Smooth muscle cell (in vitro differentiated cells): ENCODE results near the gene FAM240B. TPM values are rescaled to one million over a fixed set of nuclear protein-coding genes. Genes with fewer than 3 reads are reported as not detected.
A peak's percentile ranks its signal among the peaks of the same experiment; 100 is the strongest.

Experiments
- DNase-seq: peaks from one replicate; lab custom pipeline; 2025; ENCODE audit not compliant: unreplicated experiment; lab: John Stamatoyannopoulos, UW
- H2AFZ ChIP-seq: fragments of 200-600 bp; sonication (generic); 2 replicates; pipeline ENCODE4 v1.6.0; 2016; ENCODE audit warnings: antibody characterized with exemption, low read depth, mild to moderate bottlenecking
- H3F3A ChIP-seq: fragments of 200-600 bp; sonication (generic); 2 replicates; pipeline ENCODE4 v1.6.0; 2017; ENCODE audit warnings: antibody characterized with exemption, low read depth
- H3K27ac ChIP-seq: fragments of 200-600 bp; sonication (generic); 2 replicates; pipeline ENCODE4 v1.5.1; 2016; ENCODE audit warnings: low read depth, mild to moderate bottlenecking
- H3K27me3 ChIP-seq: fragments of 200-600 bp; sonication (generic); 2 replicates; pipeline ENCODE4 v1.6.1; 2016; ENCODE audit warnings: low read depth, mild to moderate bottlenecking
- H3K36me3 ChIP-seq: fragments of 200-600 bp; sonication (generic); 2 replicates; pipeline ENCODE4 v1.5.1; 2016; ENCODE audit warnings: low read depth
- H3K4me1 ChIP-seq: fragments of 200-600 bp; sonication (generic); 2 replicates; pipeline ENCODE4 v1.5.1; 2016; ENCODE audit warnings: low read depth
- H3K4me2 ChIP-seq: fragments of 200-600 bp; sonication (generic); 2 replicates; pipeline ENCODE4 v1.6.0; 2016; ENCODE audit warnings: mild to moderate bottlenecking
- H3K4me3 ChIP-seq: fragments of 200-600 bp; sonication (generic); 2 replicates; pipeline ENCODE4 v1.5.1; 2016; ENCODE audit warnings: mild to moderate bottlenecking
- H3K79me2 ChIP-seq: fragments of 200-600 bp; sonication (generic); 2 replicates; pipeline ENCODE4 v1.6.0; 2016; ENCODE audit warnings: low read depth, mild to moderate bottlenecking
- H3K9ac ChIP-seq: fragments of 200-600 bp; sonication (generic); 2 replicates; pipeline ENCODE4 v1.6.0; 2016; ENCODE audit warnings: low read depth
- H3K9me3 ChIP-seq: fragments of 200-600 bp; sonication (generic); replicated peaks from 2 replicates; pipeline ENCODE4 v1.5.1; 2016; ENCODE audit warnings: low read depth
- H4K20me1 ChIP-seq: fragments of 200-600 bp; sonication (generic); 2 replicates; pipeline ENCODE4 v1.6.0; 2016; ENCODE audit warnings: low read depth
- WGBS: methylation state at CpG from one replicate; pipeline ENCODE4 v1.1.7; 2016; ENCODE audit warnings: low lambda C conversion rate; 5-methylcytosine and 5-hydroxymethylcytosine counted together
- polyA plus RNA-seq: library from polyadenylated mRNA; unstranded; fragments of >200 nt; fragmentation: Nextera tagmentation; extraction: Ambion mirVana; gene quantifications from 2 replicates; pipeline ENCODE4 v1.2.1, GENCODE V29; 2016
- total RNA-seq: library from RNA; depleted of rRNA; stranded (reverse); fragments of >200 nt; gene quantifications from 2 replicates; pipeline ENCODE4 v1.2.3, GENCODE V29; 2014
- TF ChIP-seq, protein P1 (sequence below): fragments of 200-600 bp; sonication (generic); IDR thresholded peaks from 2 replicates; pipeline ENCODE4 v1.5.1; 2017; ENCODE audit warnings: borderline replicate concordance, mild to moderate bottlenecking, antibody characterized with exemption; ENCODE audit not compliant: insufficient read depth, poor library complexity, severe bottlenecking

The FAM240B gene
- total and polyA plus RNA-seq, 2 experiments from 2014 or later = not detected

DNA sequence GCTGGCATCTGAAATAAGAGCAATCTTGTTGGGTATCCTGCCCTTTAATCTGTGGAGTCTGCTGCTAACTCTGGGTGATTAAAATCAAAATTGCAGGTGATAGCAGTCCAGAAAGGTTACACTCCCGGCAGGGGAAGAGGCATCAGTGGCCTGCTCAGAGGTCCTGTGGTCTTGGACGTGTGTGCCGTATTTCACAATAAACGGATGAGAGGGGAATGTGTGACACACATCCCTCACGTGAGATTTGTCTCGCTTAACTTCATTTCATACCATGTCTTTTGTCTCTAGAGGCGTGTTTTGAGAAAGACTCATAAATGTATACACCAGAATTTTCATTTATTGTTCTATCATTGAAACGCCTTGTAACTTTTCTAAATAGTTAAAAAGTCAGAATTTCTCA is 36.6 kb downstream of the FAM240B start:
- no peaks in the 10 kb centered on the region for H4K20me1 ChIP-seq
- 74% methylated on average over 8 of the region's 8 CpGs for WGBS
- peak overlapping the region; percentile 45 for H3K9ac ChIP-seq
- peak overlapping the region; percentile 61 for H3K4me2 ChIP-seq
- no peak for DNase-seq
- no peak overlapping the region for H3K4me3 ChIP-seq
- no peaks in the 10 kb centered on the region for H3K36me3 ChIP-seq
- TF ChIP-seq, protein P1, sequence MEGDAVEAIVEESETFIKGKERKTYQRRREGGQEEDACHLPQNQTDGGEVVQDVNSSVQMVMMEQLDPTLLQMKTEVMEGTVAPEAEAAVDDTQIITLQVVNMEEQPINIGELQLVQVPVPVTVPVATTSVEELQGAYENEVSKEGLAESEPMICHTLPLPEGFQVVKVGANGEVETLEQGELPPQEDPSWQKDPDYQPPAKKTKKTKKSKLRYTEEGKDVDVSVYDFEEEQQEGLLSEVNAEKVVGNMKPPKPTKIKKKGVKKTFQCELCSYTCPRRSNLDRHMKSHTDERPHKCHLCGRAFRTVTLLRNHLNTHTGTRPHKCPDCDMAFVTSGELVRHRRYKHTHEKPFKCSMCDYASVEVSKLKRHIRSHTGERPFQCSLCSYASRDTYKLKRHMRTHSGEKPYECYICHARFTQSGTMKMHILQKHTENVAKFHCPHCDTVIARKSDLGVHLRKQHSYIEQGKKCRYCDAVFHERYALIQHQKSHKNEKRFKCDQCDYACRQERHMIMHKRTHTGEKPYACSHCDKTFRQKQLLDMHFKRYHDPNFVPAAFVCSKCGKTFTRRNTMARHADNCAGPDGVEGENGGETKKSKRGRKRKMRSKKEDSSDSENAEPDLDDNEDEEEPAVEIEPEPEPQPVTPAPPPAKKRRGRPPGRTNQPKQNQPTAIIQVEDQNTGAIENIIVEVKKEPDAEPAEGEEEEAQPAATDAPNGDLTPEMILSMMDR = no peak
- peak overlapping the region; percentile 98 for H3K27ac ChIP-seq
- peaks cover 4% of the 10 kb centered on the region for H3F3A ChIP-seq
- peaks cover 24% of the 10 kb centered on the region for H3K4me1 ChIP-seq
- no peaks in the 10 kb centered on the region for H3K79me2 ChIP-seq
- H3K27me3 ChIP-seq = no peaks in the 10 kb centered on the region
- H3K9me3 ChIP-seq = no peaks in the 10 kb centered on the region
- no peak overlapping the region for H2AFZ ChIP-seq

DNA sequence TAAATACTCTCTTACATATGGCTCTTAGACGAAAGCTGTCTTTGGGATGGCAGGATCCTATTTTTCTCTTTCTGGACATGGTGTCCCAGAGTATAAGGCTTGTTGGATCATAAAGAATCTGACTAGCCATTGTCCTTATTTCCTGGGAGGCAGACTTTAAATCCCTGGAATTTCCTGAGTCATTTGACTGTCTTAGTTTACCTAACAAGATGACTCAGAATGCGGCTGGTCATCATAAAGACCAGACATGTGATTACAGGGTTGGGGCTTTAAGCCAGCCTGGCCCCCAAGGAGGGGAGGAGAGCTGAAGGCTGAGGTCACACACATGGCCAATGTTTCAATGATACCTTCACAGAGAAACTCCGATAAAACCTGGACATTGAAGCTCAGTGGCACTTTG is 37.2 kb downstream of the FAM240B start:
- H2AFZ ChIP-seq = peak overlapping the region; percentile 31
- no peaks in the 10 kb centered on the region for H3K36me3 ChIP-seq
- peak overlapping the region; percentile 87 for H3K9ac ChIP-seq
- no peaks in the 10 kb centered on the region for H3K9me3 ChIP-seq
- H3K4me3 ChIP-seq = no peak overlapping the region
- no peaks in the 10 kb centered on the region for H4K20me1 ChIP-seq
- no peaks in the 10 kb centered on the region for H3K27me3 ChIP-seq
- 11% methylated on average over 3 of the region's 3 CpGs for WGBS
- H3K27ac ChIP-seq = peak overlapping the region; percentile 98
- DNase-seq = no peak
- H3K4me1 ChIP-seq = peaks cover 21% of the 10 kb centered on the region
- peaks cover 4% of the 10 kb centered on the region for H3F3A ChIP-seq
- H3K79me2 ChIP-seq = no peaks in the 10 kb centered on the region
- H3K4me2 ChIP-seq = peak overlapping the region; percentile 63
- TF ChIP-seq, protein P1 = no peak

DNA sequence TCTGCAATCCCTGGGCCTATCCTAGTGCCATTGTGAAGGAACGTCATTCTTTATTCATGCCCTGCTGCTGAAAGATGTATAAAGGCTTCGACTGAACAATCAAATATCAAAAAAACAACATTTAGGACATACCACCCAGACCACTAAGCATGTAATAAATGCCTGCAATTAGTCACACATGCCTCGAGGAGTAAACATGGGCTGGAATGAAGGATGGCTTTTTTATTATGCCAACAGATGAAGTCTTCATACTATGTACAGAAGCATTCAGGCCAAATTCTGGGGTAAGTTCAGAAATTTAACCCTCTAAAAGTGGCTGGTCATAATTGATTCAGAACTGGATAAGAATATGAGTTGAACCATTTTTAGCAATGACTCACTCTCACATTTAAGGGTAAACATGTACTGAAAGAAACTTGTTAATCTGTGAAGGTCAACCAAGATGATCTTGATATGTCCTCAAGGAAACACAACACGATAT is 38.1 kb downstream of the FAM240B start:
- peak overlapping the region; percentile 63 for H3K4me2 ChIP-seq

More for the DNA sequence above, 38.1 kb downstream of the FAM240B start:
- Histone ChIP-seq H3K4me1 (peaks cover 16% of the 10 kb centered on the region), H3K9me3 (no peaks in the 10 kb centered on the region), H3K36me3 (no peaks in the 10 kb centered on the region), H3K9ac (peak overlapping the region; percentile 87), H3K4me3 (no peak overlapping the region), H3K27ac (peak overlapping the region; percentile 98), H3F3A (peaks cover 4% of the 10 kb centered on the region), H2AFZ (no peak overlapping the region), H3K27me3 (no peaks in the 10 kb centered on the region), H3K79me2 (no peaks in the 10 kb centered on the region), H4K20me1 (no peaks in the 10 kb centered on the region)
- TF ChIP-seq, protein P1 = no peak
- DNase-seq = no peak
- 9% methylated on average over 4 of the region's 4 CpGs for WGBS
